Activated T-cell treated with anti-CD3 and anti-CD28 coated beads for 48 hours (primary cell): ENCODE results near the gene GRAP2.
A peak's percentile ranks its signal among the peaks of the same experiment; 100 is the strongest.
"Not testable (repeated sequence)": the region's sequence is repeated elsewhere in the genome, so short reads cannot be mapped to it uniquely, and the experiment has no call there.

Source experiments
- DNase-seq: peaks from one replicate; pipeline ENCODE4 v3.0.0-alpha.2; 2020; ENCODE audit warnings: low read depth

GRAP2 gene

DNA sequence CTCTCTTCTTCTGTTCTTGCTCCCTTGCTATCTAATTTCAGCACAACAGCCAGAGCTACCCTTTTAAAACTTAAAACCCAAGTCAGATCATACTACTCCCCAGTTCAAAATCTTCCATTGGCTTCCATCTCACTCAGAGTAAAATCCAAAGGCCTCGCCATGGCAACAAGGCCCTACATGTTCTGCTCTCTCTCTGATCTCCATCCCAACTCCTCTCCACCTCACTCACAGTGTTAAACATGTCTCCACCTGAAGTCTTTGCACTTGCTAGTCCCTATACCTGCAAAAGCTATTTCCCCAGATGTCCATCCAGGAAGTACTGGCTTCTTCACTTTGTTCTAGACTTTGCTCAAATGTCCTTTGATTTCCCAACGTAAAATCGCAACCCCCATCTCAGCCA, 3.0 kb upstream of the GRAP2 start:
- DNase-seq, result no peak

DNA sequence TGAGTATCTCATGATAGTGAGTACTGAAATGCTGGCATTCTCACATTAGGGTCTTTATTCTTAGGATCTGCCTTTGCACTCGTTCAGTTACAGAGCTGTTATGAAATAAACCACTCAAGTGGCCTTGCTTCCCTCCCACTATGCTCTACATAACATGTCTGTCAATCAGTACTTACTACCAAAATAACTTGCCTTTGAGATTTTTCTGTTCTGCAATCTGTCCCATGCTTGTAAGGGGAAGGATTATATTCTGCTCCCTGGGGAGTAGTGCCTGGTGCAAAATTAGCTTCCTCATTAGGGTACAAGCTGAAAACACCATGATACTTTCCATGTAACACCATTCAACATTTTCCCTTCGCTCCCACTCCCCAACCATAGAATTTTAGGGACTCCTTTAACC, 1.9 kb upstream of the GRAP2 start:
- DNase-seq, result no peak

DNA sequence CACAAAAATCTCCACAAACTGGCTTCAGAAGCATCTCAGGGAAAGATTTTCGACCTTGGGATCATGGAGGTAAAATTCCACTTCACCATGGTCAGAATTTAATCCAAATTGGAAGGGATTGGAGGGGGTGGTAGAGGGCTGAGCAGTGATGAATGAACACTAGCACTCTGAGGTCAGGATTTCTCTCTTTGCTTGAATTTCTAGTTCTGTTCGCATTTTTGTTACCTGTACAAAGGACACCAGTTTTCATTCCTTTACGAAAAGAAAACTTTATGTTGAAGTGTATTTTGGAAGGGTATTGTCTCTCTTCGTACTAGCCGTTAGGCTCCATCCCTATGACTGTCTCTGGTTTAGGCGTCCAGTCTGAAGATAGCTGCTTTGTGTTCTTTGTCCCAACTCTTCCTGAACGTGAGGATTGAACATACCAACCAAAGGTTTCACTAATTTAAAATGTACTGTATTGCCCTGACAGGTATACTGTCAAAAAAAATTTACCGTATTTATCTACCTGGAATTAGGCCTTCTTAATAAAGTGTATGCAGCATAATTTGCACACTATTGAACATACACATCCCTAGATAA, 772 bp downstream of the GRAP2 start:
- DNase-seq, result no peak

DNA sequence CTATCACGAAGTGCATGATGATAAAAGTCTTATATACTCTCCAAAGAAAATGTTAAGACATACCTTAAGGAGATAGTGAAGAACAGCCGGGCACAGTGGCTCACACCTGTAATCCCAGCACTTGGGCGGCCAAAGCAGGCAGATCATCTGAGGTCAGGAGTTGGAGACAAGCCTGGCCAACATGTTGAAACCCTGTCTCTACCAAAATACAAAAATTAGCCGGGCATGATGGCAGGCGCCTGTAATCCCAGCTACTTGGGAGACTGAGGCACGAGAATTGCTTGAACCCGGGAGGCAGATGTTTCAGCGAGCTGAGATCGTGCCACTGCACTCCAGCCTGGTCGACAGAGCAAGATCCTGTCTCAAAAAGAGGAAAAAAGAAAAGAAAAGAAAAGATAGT, 3.1 kb downstream of the GRAP2 start:
- DNase-seq, result not testable (repeated sequence)

DNA sequence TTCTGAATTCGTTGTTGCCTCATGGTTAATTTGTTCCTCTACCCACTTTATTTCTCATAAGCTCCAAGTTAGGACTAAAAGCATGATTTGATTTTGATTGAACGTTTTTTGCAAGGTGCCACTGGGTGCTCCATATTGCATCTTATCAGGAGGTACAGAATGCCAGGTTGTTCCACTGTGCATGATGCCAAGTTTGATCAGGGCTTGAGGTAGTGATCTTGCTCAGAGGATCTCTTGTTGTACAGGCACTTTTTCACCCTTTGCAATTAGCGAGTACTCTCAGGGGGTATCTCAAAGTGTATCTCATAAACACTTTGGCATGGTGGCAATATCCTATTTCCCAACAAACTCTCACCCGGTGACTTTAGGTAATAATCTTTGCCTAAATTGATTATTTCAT, 4.0 kb downstream of the GRAP2 start:
- DNase-seq, result no peak

DNA sequence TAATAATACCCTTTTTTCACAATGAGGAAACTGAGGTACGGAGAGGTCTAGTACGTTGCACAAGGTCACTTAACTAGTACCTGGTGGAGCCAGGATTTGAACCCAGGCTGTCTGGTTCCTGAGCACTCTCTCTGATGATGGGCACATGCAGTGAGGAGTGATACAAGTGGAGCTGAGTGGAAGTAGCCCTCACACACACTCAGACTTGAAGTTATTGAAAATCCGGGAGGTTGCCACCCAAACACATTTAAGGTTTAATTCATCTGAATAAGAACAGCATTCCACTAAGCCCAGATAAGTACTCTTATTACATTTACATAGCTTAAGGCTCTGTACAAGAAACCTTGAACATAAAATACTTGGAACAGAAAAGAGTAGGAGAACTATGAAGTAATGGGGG, 4.8 kb downstream of the GRAP2 start:
- no peak for DNase-seq

DNA sequence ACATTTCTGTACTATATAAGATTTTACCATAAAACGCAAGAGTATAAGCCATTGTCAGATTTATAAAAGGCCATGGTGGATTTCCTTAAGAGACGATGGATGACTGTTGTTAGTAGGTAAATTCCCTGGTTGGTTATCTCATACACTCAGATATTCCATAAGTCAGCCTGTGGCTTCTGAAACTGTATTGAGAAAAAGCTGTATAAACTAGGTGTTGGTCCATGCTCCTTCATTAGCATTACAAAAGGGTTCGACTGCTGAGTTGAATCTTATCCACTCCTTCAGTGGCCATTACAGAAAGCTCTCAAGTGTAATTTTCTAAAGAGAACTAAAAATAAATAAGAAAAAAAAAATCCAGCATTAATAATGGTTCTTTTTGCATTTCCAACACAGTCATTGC, 5.3 kb downstream of the GRAP2 start:
- no peak for DNase-seq

DNA sequence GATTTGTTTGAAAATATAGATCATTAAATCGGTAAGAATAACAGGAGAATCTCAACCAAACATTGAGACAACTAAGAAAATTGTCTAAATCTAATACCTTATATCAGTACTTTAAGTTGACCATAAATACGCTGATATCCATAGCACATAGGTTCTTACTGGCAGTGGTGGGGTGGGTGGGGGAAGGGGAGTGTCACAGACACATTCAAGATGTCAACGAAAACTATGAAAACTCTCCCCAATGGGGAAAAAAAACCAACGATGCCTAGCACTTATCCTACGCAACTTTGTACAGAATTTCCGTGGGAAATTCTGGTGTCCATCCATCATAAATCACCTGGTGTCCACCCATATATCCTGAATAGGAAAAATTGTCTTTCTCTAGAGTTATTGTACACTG, 6.2 kb downstream of the GRAP2 start:
- DNase-seq, result no peak

DNA sequence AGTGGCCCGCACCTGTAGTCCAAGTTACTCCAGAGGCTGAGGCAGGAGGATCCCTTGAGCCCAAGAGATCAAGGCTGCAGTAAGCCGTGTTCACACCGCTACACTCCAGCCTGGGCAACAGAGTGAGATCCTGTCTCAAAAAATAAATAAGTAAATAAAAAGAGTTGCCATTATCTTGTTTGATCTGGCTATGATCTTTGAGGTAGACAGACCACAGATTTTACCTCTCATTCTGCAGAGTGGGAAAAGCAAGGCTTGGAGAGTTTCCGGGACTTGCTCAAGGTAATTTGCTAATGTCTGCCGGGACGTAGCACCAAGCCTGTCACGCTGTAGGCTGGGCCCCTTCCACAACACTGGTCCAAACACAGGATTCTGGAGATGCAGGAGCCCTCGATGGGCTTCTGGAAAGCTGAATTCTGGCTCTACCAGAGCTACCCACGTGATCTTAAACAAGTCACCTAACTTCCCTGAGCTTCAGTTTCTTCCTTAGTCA, 6.8 kb downstream of the GRAP2 start:
- no peak for DNase-seq

DNA sequence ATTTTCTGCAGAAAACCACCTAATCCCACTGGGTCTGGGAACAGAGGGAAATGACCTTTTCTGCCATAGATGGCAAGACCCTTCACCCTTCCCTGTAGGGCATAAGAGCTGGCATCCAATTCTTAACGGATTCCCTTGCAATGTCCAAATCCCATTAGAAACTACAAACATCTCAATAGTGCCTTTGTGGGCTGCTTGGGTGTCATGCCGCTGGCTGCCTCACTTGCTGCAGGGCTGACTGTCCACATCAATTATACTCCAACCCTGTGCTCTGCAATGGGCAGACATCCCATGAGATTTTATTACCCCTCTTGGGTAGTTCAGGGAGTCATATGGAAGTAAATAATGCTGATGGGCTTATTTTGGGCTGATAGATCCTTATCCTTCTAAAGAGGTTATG, 7.3 kb downstream of the GRAP2 start:
- DNase-seq, result no peak

DNA sequence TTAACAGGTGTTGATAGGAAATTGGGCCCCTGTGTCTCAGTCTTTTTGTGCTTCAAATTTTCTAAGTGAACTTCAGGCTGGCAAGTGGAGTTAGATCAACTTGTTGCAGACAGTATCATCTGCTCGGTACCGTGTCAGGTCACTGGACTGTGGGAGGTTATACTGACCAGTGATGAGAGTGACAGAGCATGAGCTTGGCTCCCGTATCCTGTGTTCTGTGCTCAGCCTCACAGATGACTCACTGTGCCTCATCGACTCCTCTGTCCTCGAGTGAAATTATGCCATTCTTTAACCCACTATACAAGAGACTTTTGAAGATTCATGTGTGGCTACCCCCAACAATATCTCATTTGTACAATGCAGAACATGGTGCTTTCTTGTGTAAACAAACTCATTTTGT, 7.9 kb downstream of the GRAP2 start:
- DNase-seq, result no peak

DNA sequence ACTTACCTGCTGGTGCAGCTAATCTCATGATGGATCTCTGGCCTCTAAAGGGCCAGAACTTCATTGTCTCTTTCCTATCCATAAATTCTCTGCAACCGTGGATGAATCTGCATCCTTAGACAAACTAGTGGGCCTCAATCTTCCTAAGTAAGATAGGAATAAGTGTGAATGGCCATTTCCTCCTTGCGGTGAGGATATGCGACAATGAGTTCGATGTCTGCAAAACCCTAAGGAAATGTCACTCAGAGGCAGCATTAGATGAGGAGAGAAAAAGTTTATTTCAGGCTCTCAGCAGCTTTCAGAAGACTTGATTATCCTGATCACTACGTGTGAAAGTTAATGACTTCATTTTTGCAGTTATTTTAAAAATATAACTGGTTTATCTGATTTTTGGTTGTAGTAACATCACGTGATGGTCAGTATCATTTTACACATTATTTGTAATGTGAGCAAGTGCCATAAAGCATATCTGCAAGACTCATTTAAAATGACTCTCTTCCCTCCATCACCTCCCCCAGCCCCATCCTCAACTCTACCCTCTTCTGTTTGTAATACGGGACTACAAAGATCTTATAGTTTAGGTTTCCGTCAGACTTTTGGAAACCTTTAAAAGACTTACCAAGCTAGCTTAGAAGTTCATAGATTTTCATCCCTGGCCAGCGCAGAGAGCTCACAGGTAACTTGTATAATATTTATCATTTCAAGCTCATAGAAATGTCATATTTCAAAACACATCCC, 10.2 kb downstream of the GRAP2 start:
- no peak for DNase-seq

DNA sequence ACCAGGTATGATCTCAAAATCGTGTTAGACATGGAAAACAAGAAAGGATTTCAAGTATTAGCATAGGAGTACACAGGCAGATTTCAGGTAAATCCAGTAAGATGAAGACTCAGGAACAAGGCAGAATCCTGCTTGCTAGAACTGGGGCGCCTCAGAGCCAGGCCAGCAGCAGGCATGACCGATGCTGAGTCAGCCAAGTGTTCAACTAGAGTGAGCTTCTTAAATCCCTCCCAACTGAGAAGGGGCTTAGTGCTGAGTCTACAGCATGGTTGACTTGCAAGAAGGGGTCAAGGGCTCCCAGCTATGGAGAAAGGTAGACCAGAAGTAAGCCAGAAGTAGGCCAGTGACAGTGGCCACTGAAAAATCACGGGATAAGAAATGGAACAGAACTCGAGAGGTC, 12.4 kb downstream of the GRAP2 start:
- DNase-seq, result no peak

DNA sequence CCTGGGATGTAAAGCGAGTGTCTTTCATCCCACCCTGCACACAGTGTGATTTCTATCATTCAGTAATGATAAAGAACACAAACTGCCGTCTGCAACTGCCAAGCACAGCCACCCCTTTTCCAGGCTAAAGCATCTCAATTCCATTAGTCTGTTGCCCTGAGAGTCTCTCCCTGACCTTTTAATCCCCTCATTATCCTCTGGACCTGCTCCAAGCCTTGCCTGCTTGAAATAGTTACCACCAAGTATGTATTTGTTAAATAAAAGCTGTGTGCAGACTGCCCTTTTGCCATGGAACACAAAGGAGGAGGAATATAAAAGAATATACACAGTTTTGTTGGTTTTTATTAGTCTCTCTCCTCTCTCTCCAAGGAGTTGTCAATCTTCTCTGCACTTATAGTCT, 13.0 kb downstream of the GRAP2 start:
- no peak for DNase-seq

DNA sequence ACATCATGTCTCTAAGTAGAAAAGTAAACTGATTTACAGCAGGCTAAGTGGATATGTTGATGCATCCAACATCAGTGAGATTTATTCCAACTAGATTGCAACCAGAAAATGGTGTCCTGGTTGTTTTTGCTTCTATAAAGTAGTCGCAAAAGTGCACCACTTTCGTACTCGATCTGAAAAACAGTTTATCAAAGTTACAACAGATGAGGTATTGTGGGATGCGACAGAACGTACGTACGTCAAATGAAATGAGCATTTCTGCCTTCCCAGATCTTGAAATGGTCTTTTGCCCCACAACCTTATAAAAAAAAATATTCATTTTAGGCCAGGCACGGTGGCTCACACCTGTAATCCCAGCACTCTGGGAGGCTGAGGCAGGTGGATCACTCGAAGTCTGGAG, 13.7 kb downstream of the GRAP2 start:
- DNase-seq, result no peak

DNA sequence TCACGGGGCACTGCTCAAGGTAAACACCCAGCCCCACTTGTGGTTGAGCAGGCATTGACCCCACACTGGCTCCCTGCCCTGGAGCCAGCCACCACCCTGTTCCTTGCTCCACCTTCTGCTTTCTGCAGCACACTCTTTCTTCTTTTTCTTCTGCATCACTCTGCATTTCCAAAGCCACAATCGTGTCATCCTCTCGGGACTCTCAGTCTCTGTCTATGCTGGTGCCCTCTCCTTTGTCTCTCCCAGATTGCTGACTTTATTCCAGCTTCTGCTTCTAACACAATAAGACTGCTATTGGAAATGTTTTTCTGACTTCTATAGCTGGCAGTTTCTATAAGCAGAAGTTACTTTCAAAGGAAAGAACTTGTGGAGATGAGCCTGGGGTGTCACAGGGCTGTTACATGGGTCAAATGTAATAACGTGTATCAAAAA, 14.4 kb downstream of the GRAP2 start:
- no peak for DNase-seq

DNA sequence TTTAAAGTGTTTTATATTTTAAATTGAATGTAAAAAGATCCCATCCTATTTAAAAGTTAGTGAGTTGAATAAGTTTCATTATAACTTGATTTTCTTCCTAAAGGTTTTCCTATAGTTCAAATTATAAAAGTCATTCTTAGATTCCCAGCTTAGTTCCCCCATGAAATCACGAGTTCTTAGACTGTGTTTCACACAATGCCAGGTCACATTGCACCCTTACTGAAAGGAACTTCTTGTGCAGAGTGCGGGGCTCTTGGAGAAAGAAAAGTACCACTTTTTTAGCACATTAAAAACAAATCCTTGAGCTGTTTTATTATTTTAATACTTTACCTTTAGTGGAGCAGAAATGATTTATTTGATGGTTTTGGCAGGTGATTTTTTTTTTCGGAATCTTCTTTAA, 15.6 kb downstream of the GRAP2 start:
- DNase-seq, result no peak

DNA sequence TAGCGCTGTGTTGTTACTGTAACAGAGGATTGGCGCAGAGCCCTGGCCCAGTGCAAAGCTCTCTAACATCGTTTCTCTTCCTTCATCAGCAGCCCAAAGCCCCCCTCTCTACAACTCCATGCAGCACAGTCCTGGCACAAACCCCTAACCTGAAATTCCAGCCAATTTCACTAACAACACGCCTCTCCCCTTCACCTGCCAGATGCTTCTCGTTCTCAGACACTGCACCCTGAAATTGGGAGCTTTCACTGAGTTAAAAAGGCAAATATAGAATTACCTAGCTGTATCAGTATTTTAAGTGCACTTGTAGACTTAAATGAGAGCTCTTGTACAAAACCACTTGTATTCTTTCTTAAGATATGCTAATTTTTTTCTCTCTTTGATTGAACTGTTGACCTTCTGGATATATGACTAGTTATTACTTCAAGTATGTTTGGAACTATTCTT, 16.3 kb downstream of the GRAP2 start:
- DNase-seq, result no peak

DNA sequence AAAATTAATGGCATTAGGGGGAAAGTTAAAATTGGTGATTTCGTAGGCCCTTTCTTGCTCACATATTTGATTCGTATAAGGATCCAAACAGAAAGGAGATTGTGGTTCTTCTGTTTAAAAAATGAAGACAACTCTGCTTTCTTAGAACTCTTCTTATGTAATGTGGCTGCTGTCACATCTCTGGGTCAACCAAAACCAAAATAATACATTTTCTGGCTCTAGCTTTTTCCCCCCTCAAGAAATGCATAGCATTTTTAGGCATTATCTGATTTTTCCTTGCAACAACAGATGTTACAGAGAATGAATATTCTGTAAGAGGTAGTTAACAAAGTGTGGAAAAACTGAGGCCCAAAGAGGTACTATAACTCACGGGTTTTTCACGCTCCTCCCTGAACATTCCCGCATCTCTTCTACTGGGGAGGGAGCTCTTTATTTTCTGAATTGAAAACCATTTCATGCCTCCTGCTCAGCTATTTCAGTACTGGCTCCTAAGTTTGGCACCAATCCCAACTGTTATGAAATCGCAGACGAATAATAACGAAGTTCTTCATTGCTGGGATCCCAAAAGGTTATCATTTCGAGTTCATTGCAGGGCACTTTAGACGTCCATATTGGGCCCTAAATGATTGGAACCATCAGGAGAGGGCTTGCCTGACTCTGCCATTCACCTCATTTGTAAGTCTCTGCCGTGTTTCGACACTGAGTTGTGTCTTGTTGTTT, 17.1 kb downstream of the GRAP2 start:
- no peak for DNase-seq

DNA sequence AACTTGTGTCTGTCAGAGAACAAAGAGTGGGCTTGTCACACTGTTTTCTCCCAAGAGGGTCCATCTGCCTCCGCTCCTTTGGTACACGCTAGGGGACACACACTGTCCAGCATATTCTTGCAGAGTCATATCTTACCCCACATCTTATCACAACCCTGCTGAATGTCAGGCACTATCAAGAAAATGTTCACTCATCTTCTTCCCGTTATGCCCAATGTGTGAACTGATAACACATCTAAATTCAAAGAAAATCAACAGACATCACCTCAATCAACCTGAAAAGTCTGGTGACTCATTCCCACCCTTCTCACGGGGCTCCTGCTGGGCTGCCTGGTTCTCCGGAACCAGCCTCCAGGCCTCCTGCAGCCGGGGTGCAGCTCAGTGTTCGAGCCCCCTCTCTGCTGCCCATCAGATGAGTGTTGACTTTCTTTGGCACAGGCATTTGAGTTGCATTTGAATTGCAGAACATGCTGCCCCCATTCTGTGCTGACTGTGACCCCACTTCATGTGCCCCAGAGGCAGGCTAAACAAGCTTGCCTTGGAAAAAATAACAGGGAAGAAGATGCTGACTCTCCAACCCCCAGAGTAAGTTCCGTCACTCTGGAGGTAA, 19.4 kb downstream of the GRAP2 start:
- peak; percentile 67 for DNase-seq

DNA sequence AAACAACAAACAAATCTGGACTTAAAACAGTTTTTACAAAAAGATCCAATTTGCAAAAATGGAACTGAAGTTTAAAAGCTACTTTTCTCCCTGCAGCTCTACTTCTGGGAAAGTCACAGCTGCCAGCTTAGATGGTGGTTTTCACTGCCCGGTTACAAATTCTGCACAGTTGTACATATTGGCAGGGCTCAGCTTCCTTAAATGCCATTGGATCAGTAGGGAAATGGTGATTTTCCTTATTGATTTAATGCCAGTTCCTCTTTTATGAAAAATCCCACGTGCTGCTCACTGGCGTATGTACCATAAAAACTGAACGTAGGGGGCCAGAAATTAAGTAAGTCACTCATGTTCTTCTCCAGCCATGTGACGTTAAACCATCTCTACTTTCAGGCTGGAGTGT, 22.8 kb downstream of the GRAP2 start:
- no peak for DNase-seq

DNA sequence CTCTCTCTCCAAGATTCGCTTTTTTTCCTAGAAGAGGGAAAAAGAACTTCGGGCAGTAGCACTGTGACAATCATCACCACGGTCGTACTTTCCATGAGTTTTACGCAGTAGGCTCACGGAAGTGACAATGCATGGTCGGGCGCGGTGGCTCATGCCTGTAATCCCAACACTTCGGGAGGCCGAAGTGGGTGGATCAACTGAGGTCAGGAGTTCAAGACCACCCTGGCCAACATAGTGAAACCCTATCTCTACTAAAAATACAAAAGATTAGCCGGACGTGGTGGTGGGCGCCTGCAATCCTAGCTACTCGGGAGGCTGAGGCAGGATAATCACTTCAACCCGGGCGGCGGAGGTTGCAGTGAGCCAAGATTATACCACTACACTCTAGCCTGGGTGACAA, 23.4 kb downstream of the GRAP2 start:
- no peak for DNase-seq

DNA sequence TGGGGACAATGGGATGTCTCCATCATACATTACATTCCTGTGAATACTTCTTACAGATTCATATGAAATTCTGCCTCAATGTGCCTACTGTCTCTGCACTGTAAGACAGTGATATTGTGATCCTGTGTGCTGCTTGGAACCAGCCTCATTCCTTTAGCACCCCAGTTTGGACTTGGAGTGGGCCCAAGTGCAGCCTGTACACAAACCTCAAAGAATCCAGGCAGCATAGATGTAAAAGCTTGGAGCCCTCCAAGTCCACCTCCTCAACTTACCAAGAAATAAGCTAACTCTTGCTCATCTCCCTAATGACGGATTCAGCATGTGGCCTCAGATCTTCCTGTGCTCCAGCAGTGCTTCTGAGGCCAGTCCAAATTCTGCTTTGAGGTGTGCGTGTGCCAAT, 24.4 kb downstream of the GRAP2 start:
- no peak for DNase-seq
